Measurements from ENCODE around the gene RAPGEF4. TPM values are rescaled to one million over a fixed set of nuclear protein-coding genes. Genes with fewer than 3 reads are reported as not detected.

Gene RAPGEF4
- total RNA-seq, 1 experiment from 2014 or later: 2.2 TPM

DNA sequence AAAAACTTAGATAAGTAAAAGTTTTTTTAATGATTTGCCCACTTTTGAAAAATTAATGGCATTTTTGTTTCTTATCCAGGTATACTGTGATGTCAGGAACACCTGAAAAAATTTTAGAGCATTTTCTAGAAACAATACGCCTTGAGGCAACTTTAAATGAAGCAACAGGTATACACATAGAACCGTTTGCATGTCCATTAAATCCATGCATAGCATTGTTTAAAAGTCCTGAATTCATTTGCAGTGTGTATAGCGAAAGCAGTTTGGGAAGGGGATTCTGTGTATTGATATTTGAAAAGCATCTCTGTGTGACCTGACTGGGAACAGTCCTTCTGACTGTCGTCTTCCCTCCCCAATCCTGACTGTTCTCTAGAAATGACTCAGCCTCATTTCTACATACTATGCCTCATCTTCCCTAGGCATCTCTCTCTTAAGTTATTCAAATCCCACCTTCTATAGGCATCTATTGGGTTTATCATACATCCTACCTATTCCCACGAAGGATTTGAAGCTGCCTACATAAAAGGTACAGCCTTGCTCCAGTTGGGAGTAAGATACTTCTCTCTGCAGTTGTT is 260.8 kb downstream of the RAPGEF4 start (continued):
- TF ChIP-seq ZNF396 (CRISPR knock-in tag; IDR thresholded peaks at IDR 0.05; ENCODE audit: borderline replicate concordance) (no peak), JUN (CRISPR knock-in tag; IDR thresholded peaks at IDR 0.05) (no peak), ESRRA (CRISPR knock-in tag; IDR thresholded peaks at IDR 0.05; ENCODE audit: borderline replicate concordance) (no peak), FOXK1 (CRISPR knock-in tag; IDR thresholded peaks at IDR 0.05) (no peak)
- TF ChIP-seq, protein P1, sequence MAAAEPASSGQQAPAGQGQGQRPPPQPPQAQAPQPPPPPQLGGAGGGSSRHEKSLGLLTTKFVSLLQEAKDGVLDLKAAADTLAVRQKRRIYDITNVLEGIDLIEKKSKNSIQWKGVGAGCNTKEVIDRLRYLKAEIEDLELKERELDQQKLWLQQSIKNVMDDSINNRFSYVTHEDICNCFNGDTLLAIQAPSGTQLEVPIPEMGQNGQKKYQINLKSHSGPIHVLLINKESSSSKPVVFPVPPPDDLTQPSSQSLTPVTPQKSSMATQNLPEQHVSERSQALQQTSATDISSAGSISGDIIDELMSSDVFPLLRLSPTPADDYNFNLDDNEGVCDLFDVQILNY (CRISPR knock-in tag; IDR thresholded peaks at IDR 0.05): no peak

DNA sequence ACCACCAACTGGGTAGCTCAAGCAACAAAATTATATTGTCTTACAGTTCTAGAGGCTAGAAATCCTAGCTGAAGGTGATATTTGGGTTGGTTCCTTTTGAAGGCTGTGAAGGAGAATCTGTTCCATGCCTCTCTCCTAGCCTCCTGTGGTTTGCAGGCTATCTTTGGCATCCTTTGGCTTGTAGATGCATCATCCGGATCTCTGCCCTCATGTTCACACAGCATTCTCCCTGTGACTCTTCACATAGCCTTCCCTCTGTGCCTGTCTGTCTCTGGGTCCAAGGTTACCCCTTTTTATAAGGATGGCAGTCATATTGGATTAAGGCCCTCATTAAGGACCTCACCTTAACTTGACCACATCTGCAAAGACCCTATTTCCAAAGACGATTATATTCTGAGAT is 261.4 kb downstream of the RAPGEF4 start:
- H3K36me3 Mint-ChIP-seq: no peaks in the 10 kb centered on the region
- no peak overlapping the region for H3K4me3 Mint-ChIP-seq
- DNase-seq (ENCODE audit: low spot score) (no peak), ATAC-seq (no peak)
- no peaks in the 10 kb centered on the region for H3K9me3 Mint-ChIP-seq
- ChIA-PET CTCF (no interaction called here), POLR2A (no interaction called here)
- peaks cover 8% of the 10 kb centered on the region; the same call in 1 of the 2 replicates for H3K4me1 Mint-ChIP-seq
- H3K27me3 Mint-ChIP-seq (ENCODE audit: low read depth): no peaks in the 10 kb centered on the region
- no peak overlapping the region for H3K27ac Mint-ChIP-seq
- TF ChIP-seq, protein P2, sequence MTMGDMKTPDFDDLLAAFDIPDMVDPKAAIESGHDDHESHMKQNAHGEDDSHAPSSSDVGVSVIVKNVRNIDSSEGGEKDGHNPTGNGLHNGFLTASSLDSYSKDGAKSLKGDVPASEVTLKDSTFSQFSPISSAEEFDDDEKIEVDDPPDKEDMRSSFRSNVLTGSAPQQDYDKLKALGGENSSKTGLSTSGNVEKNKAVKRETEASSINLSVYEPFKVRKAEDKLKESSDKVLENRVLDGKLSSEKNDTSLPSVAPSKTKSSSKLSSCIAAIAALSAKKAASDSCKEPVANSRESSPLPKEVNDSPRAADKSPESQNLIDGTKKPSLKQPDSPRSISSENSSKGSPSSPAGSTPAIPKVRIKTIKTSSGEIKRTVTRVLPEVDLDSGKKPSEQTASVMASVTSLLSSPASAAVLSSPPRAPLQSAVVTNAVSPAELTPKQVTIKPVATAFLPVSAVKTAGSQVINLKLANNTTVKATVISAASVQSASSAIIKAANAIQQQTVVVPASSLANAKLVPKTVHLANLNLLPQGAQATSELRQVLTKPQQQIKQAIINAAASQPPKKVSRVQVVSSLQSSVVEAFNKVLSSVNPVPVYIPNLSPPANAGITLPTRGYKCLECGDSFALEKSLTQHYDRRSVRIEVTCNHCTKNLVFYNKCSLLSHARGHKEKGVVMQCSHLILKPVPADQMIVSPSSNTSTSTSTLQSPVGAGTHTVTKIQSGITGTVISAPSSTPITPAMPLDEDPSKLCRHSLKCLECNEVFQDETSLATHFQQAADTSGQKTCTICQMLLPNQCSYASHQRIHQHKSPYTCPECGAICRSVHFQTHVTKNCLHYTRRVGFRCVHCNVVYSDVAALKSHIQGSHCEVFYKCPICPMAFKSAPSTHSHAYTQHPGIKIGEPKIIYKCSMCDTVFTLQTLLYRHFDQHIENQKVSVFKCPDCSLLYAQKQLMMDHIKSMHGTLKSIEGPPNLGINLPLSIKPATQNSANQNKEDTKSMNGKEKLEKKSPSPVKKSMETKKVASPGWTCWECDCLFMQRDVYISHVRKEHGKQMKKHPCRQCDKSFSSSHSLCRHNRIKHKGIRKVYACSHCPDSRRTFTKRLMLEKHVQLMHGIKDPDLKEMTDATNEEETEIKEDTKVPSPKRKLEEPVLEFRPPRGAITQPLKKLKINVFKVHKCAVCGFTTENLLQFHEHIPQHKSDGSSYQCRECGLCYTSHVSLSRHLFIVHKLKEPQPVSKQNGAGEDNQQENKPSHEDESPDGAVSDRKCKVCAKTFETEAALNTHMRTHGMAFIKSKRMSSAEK (CRISPR knock-in tag; IDR thresholded peaks at IDR 0.05; ENCODE audit: borderline replicate concordance): no peak
- TF ChIP-seq, protein P3, sequence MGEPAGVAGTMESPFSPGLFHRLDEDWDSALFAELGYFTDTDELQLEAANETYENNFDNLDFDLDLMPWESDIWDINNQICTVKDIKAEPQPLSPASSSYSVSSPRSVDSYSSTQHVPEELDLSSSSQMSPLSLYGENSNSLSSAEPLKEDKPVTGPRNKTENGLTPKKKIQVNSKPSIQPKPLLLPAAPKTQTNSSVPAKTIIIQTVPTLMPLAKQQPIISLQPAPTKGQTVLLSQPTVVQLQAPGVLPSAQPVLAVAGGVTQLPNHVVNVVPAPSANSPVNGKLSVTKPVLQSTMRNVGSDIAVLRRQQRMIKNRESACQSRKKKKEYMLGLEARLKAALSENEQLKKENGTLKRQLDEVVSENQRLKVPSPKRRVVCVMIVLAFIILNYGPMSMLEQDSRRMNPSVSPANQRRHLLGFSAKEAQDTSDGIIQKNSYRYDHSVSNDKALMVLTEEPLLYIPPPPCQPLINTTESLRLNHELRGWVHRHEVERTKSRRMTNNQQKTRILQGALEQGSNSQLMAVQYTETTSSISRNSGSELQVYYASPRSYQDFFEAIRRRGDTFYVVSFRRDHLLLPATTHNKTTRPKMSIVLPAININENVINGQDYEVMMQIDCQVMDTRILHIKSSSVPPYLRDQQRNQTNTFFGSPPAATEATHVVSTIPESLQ (CRISPR knock-in tag; IDR thresholded peaks at IDR 0.05): no peak
- TF ChIP-seq, protein P4, sequence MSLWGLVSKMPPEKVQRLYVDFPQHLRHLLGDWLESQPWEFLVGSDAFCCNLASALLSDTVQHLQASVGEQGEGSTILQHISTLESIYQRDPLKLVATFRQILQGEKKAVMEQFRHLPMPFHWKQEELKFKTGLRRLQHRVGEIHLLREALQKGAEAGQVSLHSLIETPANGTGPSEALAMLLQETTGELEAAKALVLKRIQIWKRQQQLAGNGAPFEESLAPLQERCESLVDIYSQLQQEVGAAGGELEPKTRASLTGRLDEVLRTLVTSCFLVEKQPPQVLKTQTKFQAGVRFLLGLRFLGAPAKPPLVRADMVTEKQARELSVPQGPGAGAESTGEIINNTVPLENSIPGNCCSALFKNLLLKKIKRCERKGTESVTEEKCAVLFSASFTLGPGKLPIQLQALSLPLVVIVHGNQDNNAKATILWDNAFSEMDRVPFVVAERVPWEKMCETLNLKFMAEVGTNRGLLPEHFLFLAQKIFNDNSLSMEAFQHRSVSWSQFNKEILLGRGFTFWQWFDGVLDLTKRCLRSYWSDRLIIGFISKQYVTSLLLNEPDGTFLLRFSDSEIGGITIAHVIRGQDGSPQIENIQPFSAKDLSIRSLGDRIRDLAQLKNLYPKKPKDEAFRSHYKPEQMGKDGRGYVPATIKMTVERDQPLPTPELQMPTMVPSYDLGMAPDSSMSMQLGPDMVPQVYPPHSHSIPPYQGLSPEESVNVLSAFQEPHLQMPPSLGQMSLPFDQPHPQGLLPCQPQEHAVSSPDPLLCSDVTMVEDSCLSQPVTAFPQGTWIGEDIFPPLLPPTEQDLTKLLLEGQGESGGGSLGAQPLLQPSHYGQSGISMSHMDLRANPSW (CRISPR knock-in tag; conservative IDR thresholded peaks at IDR 0.05; ENCODE audit: low read depth): no peak
- no peak for TF ChIP-seq SOX15 (CRISPR knock-in tag; IDR thresholded peaks at IDR 0.05)
- TF ChIP-seq ZNF138 (CRISPR knock-in tag; conservative IDR thresholded peaks at IDR 0.05): no peak
- TF ChIP-seq, protein P5, sequence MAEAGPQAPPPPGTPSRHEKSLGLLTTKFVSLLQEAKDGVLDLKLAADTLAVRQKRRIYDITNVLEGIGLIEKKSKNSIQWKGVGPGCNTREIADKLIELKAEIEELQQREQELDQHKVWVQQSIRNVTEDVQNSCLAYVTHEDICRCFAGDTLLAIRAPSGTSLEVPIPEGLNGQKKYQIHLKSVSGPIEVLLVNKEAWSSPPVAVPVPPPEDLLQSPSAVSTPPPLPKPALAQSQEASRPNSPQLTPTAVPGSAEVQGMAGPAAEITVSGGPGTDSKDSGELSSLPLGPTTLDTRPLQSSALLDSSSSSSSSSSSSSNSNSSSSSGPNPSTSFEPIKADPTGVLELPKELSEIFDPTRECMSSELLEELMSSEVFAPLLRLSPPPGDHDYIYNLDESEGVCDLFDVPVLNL (CRISPR knock-in tag; IDR thresholded peaks at IDR 0.05; ENCODE audit: borderline replicate concordance, low read depth): no peak
- no peak for TF ChIP-seq HMGA2 (CRISPR knock-in tag; IDR thresholded peaks at IDR 0.05)
- TF ChIP-seq, protein P1 (CRISPR knock-in tag; IDR thresholded peaks at IDR 0.05): no peak
- TF ChIP-seq, protein P6, sequence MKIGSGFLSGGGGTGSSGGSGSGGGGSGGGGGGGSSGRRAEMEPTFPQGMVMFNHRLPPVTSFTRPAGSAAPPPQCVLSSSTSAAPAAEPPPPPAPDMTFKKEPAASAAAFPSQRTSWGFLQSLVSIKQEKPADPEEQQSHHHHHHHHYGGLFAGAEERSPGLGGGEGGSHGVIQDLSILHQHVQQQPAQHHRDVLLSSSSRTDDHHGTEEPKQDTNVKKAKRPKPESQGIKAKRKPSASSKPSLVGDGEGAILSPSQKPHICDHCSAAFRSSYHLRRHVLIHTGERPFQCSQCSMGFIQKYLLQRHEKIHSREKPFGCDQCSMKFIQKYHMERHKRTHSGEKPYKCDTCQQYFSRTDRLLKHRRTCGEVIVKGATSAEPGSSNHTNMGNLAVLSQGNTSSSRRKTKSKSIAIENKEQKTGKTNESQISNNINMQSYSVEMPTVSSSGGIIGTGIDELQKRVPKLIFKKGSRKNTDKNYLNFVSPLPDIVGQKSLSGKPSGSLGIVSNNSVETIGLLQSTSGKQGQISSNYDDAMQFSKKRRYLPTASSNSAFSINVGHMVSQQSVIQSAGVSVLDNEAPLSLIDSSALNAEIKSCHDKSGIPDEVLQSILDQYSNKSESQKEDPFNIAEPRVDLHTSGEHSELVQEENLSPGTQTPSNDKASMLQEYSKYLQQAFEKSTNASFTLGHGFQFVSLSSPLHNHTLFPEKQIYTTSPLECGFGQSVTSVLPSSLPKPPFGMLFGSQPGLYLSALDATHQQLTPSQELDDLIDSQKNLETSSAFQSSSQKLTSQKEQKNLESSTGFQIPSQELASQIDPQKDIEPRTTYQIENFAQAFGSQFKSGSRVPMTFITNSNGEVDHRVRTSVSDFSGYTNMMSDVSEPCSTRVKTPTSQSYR (CRISPR knock-in tag; IDR thresholded peaks at IDR 0.05): no peak
- TF ChIP-seq ZNF219 (CRISPR knock-in tag; IDR thresholded peaks at IDR 0.05; ENCODE audit: borderline replicate concordance): no peak
- TF ChIP-seq TP53 (CRISPR knock-in tag; IDR thresholded peaks at IDR 0.05): no peak
- no peak for TF ChIP-seq TCF7 (CRISPR knock-in tag; IDR thresholded peaks at IDR 0.05; ENCODE audit: low read depth)
- TF ChIP-seq TEAD4 (CRISPR knock-in tag; IDR thresholded peaks at IDR 0.05): no peak
- no peak for TF ChIP-seq GABPB1 (CRISPR knock-in tag; IDR thresholded peaks at IDR 0.05)
- no peak for TF ChIP-seq ATF1 (CRISPR knock-in tag; IDR thresholded peaks at IDR 0.05)
- TF ChIP-seq, protein P7, sequence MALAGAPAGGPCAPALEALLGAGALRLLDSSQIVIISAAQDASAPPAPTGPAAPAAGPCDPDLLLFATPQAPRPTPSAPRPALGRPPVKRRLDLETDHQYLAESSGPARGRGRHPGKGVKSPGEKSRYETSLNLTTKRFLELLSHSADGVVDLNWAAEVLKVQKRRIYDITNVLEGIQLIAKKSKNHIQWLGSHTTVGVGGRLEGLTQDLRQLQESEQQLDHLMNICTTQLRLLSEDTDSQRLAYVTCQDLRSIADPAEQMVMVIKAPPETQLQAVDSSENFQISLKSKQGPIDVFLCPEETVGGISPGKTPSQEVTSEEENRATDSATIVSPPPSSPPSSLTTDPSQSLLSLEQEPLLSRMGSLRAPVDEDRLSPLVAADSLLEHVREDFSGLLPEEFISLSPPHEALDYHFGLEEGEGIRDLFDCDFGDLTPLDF (CRISPR knock-in tag; IDR thresholded peaks at IDR 0.05): no peak
